Right cardiac atrium (tissue), 5 donors: ENCODE measurements around the gene NEURL3. TPM values are rescaled to one million over a fixed set of nuclear protein-coding genes. Genes with fewer than 3 reads are reported as not detected.
A peak's percentile ranks its signal among the peaks of the same experiment; 100 is the strongest.

Source experiments
- ATAC-seq, 2 donors: fragments of 200-7000 bp; cut with Tn5 transposase; one replicate each; pipeline versions ENCODE4 v1.8.0 to v1.9.1; 2020; ENCODE audit warnings: moderate library complexity in 2 of 2, mild to moderate bottlenecking in 1 of 2
- DNase-seq, 3 donors: peaks; one replicate each; pipeline ENCODE4 v3.0.0-alpha.2; 2020
- H3K27ac ChIP-seq: one replicate; pipeline ENCODE4 v1.5.1; 2013; ENCODE audit warnings: mild to moderate bottlenecking, low read length, control low read depth, moderate library complexity
- H3K27me3 ChIP-seq: one replicate; pipeline ENCODE4 v1.6.1; 2013; ENCODE audit not compliant: control insufficient read depth, insufficient read depth
- H3K4me1 ChIP-seq: one replicate; pipeline ENCODE4 v1.6.1; 2013; ENCODE audit warnings: low read length; ENCODE audit not compliant: control insufficient read depth, insufficient read depth
- H3K4me3 ChIP-seq: one replicate; pipeline ENCODE4 v1.5.1; 2013; ENCODE audit warnings: low read length, control low read depth
- H3K9me3 ChIP-seq: one replicate; pipeline ENCODE4 v1.6.1; 2013; ENCODE audit warnings: low read length; ENCODE audit not compliant: control insufficient read depth
- WGBS: extraction: QIAGEN DNeasy Blood & Tissue Kit; methylation state at CpG from one replicate; pipeline ENCODE4 v1.1.7; 2013; 5-methylcytosine and 5-hydroxymethylcytosine counted together
- intact Hi-C, 4 donors: fragments of 100-400 bp; cut with DNase I; formaldehyde crosslinking; loops; one replicate each; pipeline versions ENCODE4 v1.11.0 to v1.14.0; 2022 to 2023
- polyA plus RNA-seq: library from polyadenylated mRNA; stranded (reverse); fragments of 200-250 nt; gene quantifications from one replicate; pipeline ENCODE4 v1.2.3, GENCODE V29; 2013
- total RNA-seq, 4 donors: library from RNA; stranded (reverse); fragmentation: NEBNext Ultra II Directional; extraction: Animal tissue kit (Norgen Biotek cat#: 25700); gene quantifications; one replicate each; pipeline ENCODE4 v1.2.1, GENCODE V29; 2021
- donor health status: healthy with polysubstance abuse.
- donor health status: DM: no; HTN: yes; CAD: no.
- donor health status: DM: no; HTN: no; CAD: no.
- donor health status: DM: no; HTN: yes; CAD: no; lungs with severe emphysema.
- donor health status: DM: yes; HTN: yes; CAD: no.

Gene NEURL3
- total and polyA plus RNA-seq, 5 donors = 0.07 to 0.20 (median 0.15) TPM; not detected in 2

GRCh38 chr2:96493072-96493471 lies 12.1 kb downstream of the NEURL3 start:
- Histone ChIP-seq H3K4me1 (no peaks in the 10 kb centered on the region), H3K27me3 (no peaks in the 10 kb centered on the region), H3K9me3 (no peaks in the 10 kb centered on the region), H3K27ac (no peak overlapping the region), H3K4me3 (no peak overlapping the region)
- DNase-seq (no peak), ATAC-seq (no peak)
- 69% methylated on average over 5 of the region's 5 CpGs for WGBS
- intact Hi-C loops = no loop called here

- no peaks in the 10 kb centered on the region for H3K27me3 ChIP-seq
- no peaks in the 10 kb centered on the region for H3K9me3 ChIP-seq
- no peak overlapping the region for H3K4me3 ChIP-seq
- no peaks in the 10 kb centered on the region for H3K4me1 ChIP-seq
- H3K27ac ChIP-seq = no peak overlapping the region
- intact Hi-C loops = no loop called here
- ATAC-seq (no peak), DNase-seq (no peak)
- WGBS = 98% methylated on average over 1 of the region's 1 CpG
Observed at GRCh38 chr2:96491860-96492497, 13.2 kb downstream of the NEURL3 start.

- Histone ChIP-seq H3K4me1 (no peaks in the 10 kb centered on the region), H3K27me3 (no peaks in the 10 kb centered on the region), H3K9me3 (no peaks in the 10 kb centered on the region), H3K4me3 (no peak overlapping the region), H3K27ac (no peak overlapping the region)
- no peak for DNase-seq
- ATAC-seq = no peak
- intact Hi-C loops = no loop called here
- 72% methylated on average over 1 of the region's 1 CpG for WGBS
Observed at GRCh38 chr2:96489663-96490062, 15.5 kb downstream of the NEURL3 start.

GRCh38 chr2:96489261-96489660 lies 15.9 kb downstream of the NEURL3 start:
- Histone ChIP-seq H3K27ac (no peak overlapping the region), H3K27me3 (no peaks in the 10 kb centered on the region), H3K4me3 (no peak overlapping the region), H3K9me3 (no peaks in the 10 kb centered on the region), H3K4me1 (no peaks in the 10 kb centered on the region)
- WGBS = 90% methylated on average over 3 of the region's 3 CpGs
- DNase-seq = no peak
- intact Hi-C loops = no loop called here
- ATAC-seq = no peak

- Histone ChIP-seq H3K27me3 (no peaks in the 10 kb centered on the region), H3K9me3 (no peaks in the 10 kb centered on the region), H3K4me3 (peak overlapping the region; percentile 46), H3K4me1 (no peaks in the 10 kb centered on the region), H3K27ac (no peak overlapping the region)
- ATAC-seq = no peak
- no peak for DNase-seq
- intact Hi-C loops = no loop called here
- WGBS = 47% methylated on average over 3 of the region's 3 CpGs
Observed at GRCh38 chr2:96486696-96487095, 18.5 kb downstream of the NEURL3 start.

GRCh38 chr2:96485751-96486651 lies 19.2 kb downstream of the NEURL3 start:
- intact Hi-C loops = no loop called here
- peak; percentile 69 to 84 (median 83) for DNase-seq
- Histone ChIP-seq H3K4me1 (no peaks in the 10 kb centered on the region), H3K27ac (peak overlapping the region; percentile 95), H3K27me3 (no peaks in the 10 kb centered on the region), H3K9me3 (no peaks in the 10 kb centered on the region), H3K4me3 (peak overlapping the region; percentile 46)
- peak; percentile 94 to 97 for ATAC-seq
- 24% methylated on average over 33 of the region's 33 CpGs for WGBS

- Histone ChIP-seq H3K27ac (no peak overlapping the region), H3K9me3 (no peaks in the 10 kb centered on the region), H3K27me3 (no peaks in the 10 kb centered on the region), H3K4me3 (peak overlapping the region; percentile 46), H3K4me1 (no peaks in the 10 kb centered on the region)
- DNase-seq (no peak), ATAC-seq (peak in 1 of 2 donors; percentile 18)
- intact Hi-C loops = no loop called here
- WGBS = 85% methylated on average over 9 of the region's 9 CpGs
Observed at GRCh38 chr2:96485350-96485749, 19.8 kb downstream of the NEURL3 start.

- Histone ChIP-seq H3K4me3 (no peak overlapping the region), H3K9me3 (no peaks in the 10 kb centered on the region), H3K4me1 (no peaks in the 10 kb centered on the region), H3K27me3 (no peaks in the 10 kb centered on the region), H3K27ac (no peak overlapping the region)
- intact Hi-C loops = no loop called here
- ATAC-seq (no peak), DNase-seq (no peak)
- 76% methylated on average over 7 of the region's 7 CpGs for WGBS
Observed at GRCh38 chr2:96484091-96484490, 21.1 kb downstream of the NEURL3 start.

- H3K27ac ChIP-seq = no peak overlapping the region
- WGBS = 64% methylated on average over 1 of the region's 1 CpG
- intact Hi-C loops = no loop called here
- no peaks in the 10 kb centered on the region for H3K27me3 ChIP-seq
- no peak for DNase-seq
- no peak overlapping the region for H3K4me3 ChIP-seq
- H3K4me1 ChIP-seq = no peaks in the 10 kb centered on the region
- no peaks in the 10 kb centered on the region for H3K9me3 ChIP-seq
- no peak for ATAC-seq
Observed at GRCh38 chr2:96477458-96477857, 27.7 kb downstream of the NEURL3 start.

- WGBS = 96% methylated on average over 6 of the region's 6 CpGs
- intact Hi-C loops = loop anchor here in 1 of 4 donors (5.0 kb wide), 1 partner anchor 36 kb away; the partner anchor contains the start of gene NEURL3
- ATAC-seq (no peak), DNase-seq (no peak)
- no peak overlapping the region for H3K4me3 ChIP-seq
- H3K9me3 ChIP-seq = no peaks in the 10 kb centered on the region
- H3K4me1 ChIP-seq = no peaks in the 10 kb centered on the region
- no peaks in the 10 kb centered on the region for H3K27me3 ChIP-seq
- no peak overlapping the region for H3K27ac ChIP-seq
Observed at GRCh38 chr2:96471772-96472171, 33.4 kb downstream of the NEURL3 start.

GRCh38 chr2:96470636-96471035 lies 34.5 kb downstream of the NEURL3 start:
- intact Hi-C loops = loop anchor here in 1 of 4 donors (5.0 kb wide), 1 partner anchor 37 kb away; the partner anchor contains the start of gene NEURL3
- 13% methylated on average over 25 of the region's 25 CpGs for WGBS
- Histone ChIP-seq H3K27me3 (no peaks in the 10 kb centered on the region), H3K27ac (no peak overlapping the region), H3K4me1 (no peaks in the 10 kb centered on the region), H3K9me3 (no peaks in the 10 kb centered on the region), H3K4me3 (peak overlapping the region; percentile 6)
- ATAC-seq = peak; percentile 92 to 94
- DNase-seq = peak; percentile 71 to 91 (median 88)
